IPS-15b (cell line): ENCODE data around the gene TFAP2B.

ENCODE experiments used
- H3K27me3 ChIP-seq: one replicate; pipeline ENCODE4 v1.6.1; 2013; ENCODE audit warnings: low read length; ENCODE audit not compliant: control insufficient read depth, insufficient read depth
- H3K36me3 ChIP-seq: one replicate; pipeline ENCODE4 v1.6.1; 2013; ENCODE audit warnings: low read length; ENCODE audit not compliant: control insufficient read depth, insufficient read depth
- H3K4me1 ChIP-seq: one replicate; pipeline ENCODE4 v1.6.1; 2013; ENCODE audit warnings: mild to moderate bottlenecking, low read length; ENCODE audit not compliant: control insufficient read depth, insufficient read depth
- H3K4me3 ChIP-seq: one replicate; pipeline ENCODE4 v1.5.1; 2013; ENCODE audit warnings: low read depth, low read length
- H3K9ac ChIP-seq: one replicate; pipeline ENCODE4 v1.6.1; 2013; ENCODE audit warnings: low read depth, mild to moderate bottlenecking, low read length
- H3K9me3 ChIP-seq: one replicate; pipeline ENCODE4 v1.6.1; 2013; ENCODE audit warnings: mild to moderate bottlenecking, low read length; ENCODE audit not compliant: control insufficient read depth, insufficient read depth

Gene TFAP2B

GRCh38 chr6:50851049-50851845 lies 32.6 kb downstream of the TFAP2B start:
- Histone ChIP-seq H3K27me3 (peaks cover 95% of the 10 kb centered on the region), H3K9ac (no peak overlapping the region), H3K4me1 (peaks cover 8% of the 10 kb centered on the region), H3K36me3 (no peaks in the 10 kb centered on the region), H3K9me3 (no peaks in the 10 kb centered on the region), H3K4me3 (peak overlapping the region; percentile 56)

GRCh38 chr6:50853939-50854338 lies 35.3 kb downstream of the TFAP2B start:
- Histone ChIP-seq H3K27me3 (peaks cover 68% of the 10 kb centered on the region), H3K36me3 (no peaks in the 10 kb centered on the region), H3K9ac (no peak overlapping the region), H3K9me3 (no peaks in the 10 kb centered on the region), H3K4me3 (peak overlapping the region; percentile 7), H3K4me1 (peaks cover 2% of the 10 kb centered on the region)

GRCh38 chr6:50861692-50862091 lies 43.0 kb downstream of the TFAP2B start:
- H3K27me3 ChIP-seq, result no peaks in the 10 kb centered on the region
- no peak overlapping the region for H3K4me3 ChIP-seq
- H3K9ac ChIP-seq, result no peak overlapping the region
- no peaks in the 10 kb centered on the region for H3K9me3 ChIP-seq
- no peaks in the 10 kb centered on the region for H3K36me3 ChIP-seq
- no peaks in the 10 kb centered on the region for H3K4me1 ChIP-seq

- H3K27me3 ChIP-seq, result no peaks in the 10 kb centered on the region
- no peak overlapping the region for H3K9ac ChIP-seq
- H3K4me1 ChIP-seq, result no peaks in the 10 kb centered on the region
- no peaks in the 10 kb centered on the region for H3K36me3 ChIP-seq
- H3K9me3 ChIP-seq, result no peaks in the 10 kb centered on the region
- no peak overlapping the region for H3K4me3 ChIP-seq
These were observed 43.5 kb downstream of the TFAP2B start for GRCh38 chr6:50862176-50862575.

GRCh38 chr6:50864601-50865000 lies 45.9 kb downstream of the TFAP2B start:
- no peaks in the 10 kb centered on the region for H3K4me1 ChIP-seq
- H3K9ac ChIP-seq, result no peak overlapping the region
- H3K9me3 ChIP-seq, result no peaks in the 10 kb centered on the region
- no peaks in the 10 kb centered on the region for H3K36me3 ChIP-seq
- H3K27me3 ChIP-seq, result no peaks in the 10 kb centered on the region
- H3K4me3 ChIP-seq, result no peak overlapping the region

- no peak overlapping the region for H3K4me3 ChIP-seq
- no peaks in the 10 kb centered on the region for H3K4me1 ChIP-seq
- H3K36me3 ChIP-seq, result no peaks in the 10 kb centered on the region
- H3K27me3 ChIP-seq, result no peaks in the 10 kb centered on the region
- H3K9ac ChIP-seq, result no peak overlapping the region
- no peaks in the 10 kb centered on the region for H3K9me3 ChIP-seq
These were observed 49.8 kb downstream of the TFAP2B start for GRCh38 chr6:50868466-50868865.

GRCh38 chr6:50873167-50873566 lies 54.5 kb downstream of the TFAP2B start:
- Histone ChIP-seq H3K9me3 (no peaks in the 10 kb centered on the region), H3K4me3 (no peak overlapping the region), H3K9ac (no peak overlapping the region), H3K4me1 (no peaks in the 10 kb centered on the region), H3K36me3 (no peaks in the 10 kb centered on the region), H3K27me3 (no peaks in the 10 kb centered on the region)

- H3K27me3 ChIP-seq, result no peaks in the 10 kb centered on the region
- no peaks in the 10 kb centered on the region for H3K4me1 ChIP-seq
- H3K9ac ChIP-seq, result no peak overlapping the region
- no peaks in the 10 kb centered on the region for H3K36me3 ChIP-seq
- no peak overlapping the region for H3K4me3 ChIP-seq
- no peaks in the 10 kb centered on the region for H3K9me3 ChIP-seq
These were observed 65.7 kb downstream of the TFAP2B start for GRCh38 chr6:50884364-50884763.

- H3K4me1 ChIP-seq, result no peaks in the 10 kb centered on the region
- no peak overlapping the region for H3K4me3 ChIP-seq
- H3K27me3 ChIP-seq, result no peaks in the 10 kb centered on the region
- no peak overlapping the region for H3K9ac ChIP-seq
- H3K36me3 ChIP-seq, result no peaks in the 10 kb centered on the region
- H3K9me3 ChIP-seq, result no peaks in the 10 kb centered on the region
These were observed 68.4 kb downstream of the TFAP2B start for GRCh38 chr6:50887112-50887511.

- Histone ChIP-seq H3K4me1 (no peaks in the 10 kb centered on the region), H3K9ac (no peak overlapping the region), H3K4me3 (no peak overlapping the region), H3K27me3 (no peaks in the 10 kb centered on the region), H3K36me3 (no peaks in the 10 kb centered on the region), H3K9me3 (no peaks in the 10 kb centered on the region)
These were observed 70.8 kb downstream of the TFAP2B start for GRCh38 chr6:50889497-50889896.

GRCh38 chr6:50889935-50890334 lies 71.3 kb downstream of the TFAP2B start:
- Histone ChIP-seq H3K36me3 (no peaks in the 10 kb centered on the region), H3K4me1 (no peaks in the 10 kb centered on the region), H3K9ac (no peak overlapping the region), H3K4me3 (no peak overlapping the region), H3K27me3 (no peaks in the 10 kb centered on the region), H3K9me3 (no peaks in the 10 kb centered on the region)

- H3K36me3 ChIP-seq, result no peaks in the 10 kb centered on the region
- no peaks in the 10 kb centered on the region for H3K4me1 ChIP-seq
- H3K4me3 ChIP-seq, result no peak overlapping the region
- no peaks in the 10 kb centered on the region for H3K27me3 ChIP-seq
- H3K9ac ChIP-seq, result no peak overlapping the region
- H3K9me3 ChIP-seq, result no peaks in the 10 kb centered on the region
These were observed 71.9 kb downstream of the TFAP2B start for GRCh38 chr6:50890579-50890978.
